ENCODE measurements around the gene UBE2S.

UBE2S gene

GRCh38 chr19:55447421-55448174 lies 40.0 kb upstream of the UBE2S start:
- TF ChIP-seq CTCF (IDR thresholded peaks at IDR 0.05; ENCODE audit: poor library complexity, severe bottlenecking) = no peak

GRCh38 chr19:55446060-55446459 lies 38.5 kb upstream of the UBE2S start:
- Histone ChIP-seq H3K36me3 (ENCODE audit: low read depth) (no peaks in the 10 kb centered on the region), H3K9me3 (ENCODE audit: severe bottlenecking) (no peaks in the 10 kb centered on the region), H3K27me3 (ENCODE audit: insufficient read depth, poor library complexity, severe bottlenecking) (peaks cover 41% of the 10 kb centered on the region), H3K4me1 (ENCODE audit: insufficient read depth, poor library complexity, severe bottlenecking) (peaks cover 4% of the 10 kb centered on the region), H3K27ac (ENCODE audit: poor library complexity, severe bottlenecking) (no peak overlapping the region), H3K4me3 (ENCODE audit: severe bottlenecking) (no peak overlapping the region)
- TF ChIP-seq CTCF (IDR thresholded peaks at IDR 0.05; ENCODE audit: poor library complexity, severe bottlenecking) = no peak
- DNase-seq (ENCODE audit: low spot score) = peak; percentile 76
- peak; percentile 64 for ATAC-seq (ENCODE audit: low read depth)

More at GRCh38 chr19:55447421-55448174, 40.0 kb upstream of the UBE2S start:
- ATAC-seq (ENCODE audit: low read depth) (peak; percentile 80), DNase-seq (ENCODE audit: low spot score) (peak; percentile 81)
- Histone ChIP-seq H3K27ac (ENCODE audit: poor library complexity, severe bottlenecking) (no peak overlapping the region), H3K27me3 (ENCODE audit: insufficient read depth, poor library complexity, severe bottlenecking) (peaks cover 42% of the 10 kb centered on the region), H3K9me3 (ENCODE audit: severe bottlenecking) (no peaks in the 10 kb centered on the region), H3K4me3 (ENCODE audit: severe bottlenecking) (no peak overlapping the region), H3K36me3 (ENCODE audit: low read depth) (no peaks in the 10 kb centered on the region), H3K4me1 (ENCODE audit: insufficient read depth, poor library complexity, severe bottlenecking) (peaks cover 4% of the 10 kb centered on the region)

- peaks cover 46% of the 10 kb centered on the region for H3K27me3 ChIP-seq (ENCODE audit: insufficient read depth, poor library complexity, severe bottlenecking)
- no peaks in the 10 kb centered on the region for H3K9me3 ChIP-seq (ENCODE audit: severe bottlenecking)
- DNase-seq (ENCODE audit: low spot score) = no peak
- ATAC-seq (ENCODE audit: low read depth) = no peak
- H3K27ac ChIP-seq (ENCODE audit: poor library complexity, severe bottlenecking) = no peak overlapping the region
- no peak overlapping the region for H3K4me3 ChIP-seq (ENCODE audit: severe bottlenecking)
- H3K4me1 ChIP-seq (ENCODE audit: insufficient read depth, poor library complexity, severe bottlenecking) = peaks cover 4% of the 10 kb centered on the region
- TF ChIP-seq CTCF (IDR thresholded peaks at IDR 0.05; ENCODE audit: poor library complexity, severe bottlenecking) = no peak
- no peaks in the 10 kb centered on the region for H3K36me3 ChIP-seq (ENCODE audit: low read depth)
Observed at GRCh38 chr19:55444646-55445045, 37.1 kb upstream of the UBE2S start.

GRCh38 chr19:55443824-55444480 lies 36.4 kb upstream of the UBE2S start:
- Histone ChIP-seq H3K4me3 (ENCODE audit: severe bottlenecking) (no peak overlapping the region), H3K9me3 (ENCODE audit: severe bottlenecking) (no peaks in the 10 kb centered on the region), H3K36me3 (ENCODE audit: low read depth) (no peaks in the 10 kb centered on the region), H3K27me3 (ENCODE audit: insufficient read depth, poor library complexity, severe bottlenecking) (peaks cover 46% of the 10 kb centered on the region), H3K4me1 (ENCODE audit: insufficient read depth, poor library complexity, severe bottlenecking) (peaks cover 4% of the 10 kb centered on the region), H3K27ac (ENCODE audit: poor library complexity, severe bottlenecking) (no peak overlapping the region)
- DNase-seq (ENCODE audit: low spot score) (no peak), ATAC-seq (ENCODE audit: low read depth) (no peak)
- no peak for TF ChIP-seq CTCF (IDR thresholded peaks at IDR 0.05; ENCODE audit: poor library complexity, severe bottlenecking)

Measured in RWPE2 (cell line).